ENCODE results near the gene SLC15A1. TPM values are rescaled to one million over a fixed set of nuclear protein-coding genes. Genes with fewer than 3 reads are reported as not detected.
A peak's percentile ranks its signal among the peaks of the same experiment; 100 is the strongest.

The SLC15A1 gene
- total and polyA plus RNA-seq, 4 donors = 0.10 to 0.24 (median 0.13) TPM

DNA sequence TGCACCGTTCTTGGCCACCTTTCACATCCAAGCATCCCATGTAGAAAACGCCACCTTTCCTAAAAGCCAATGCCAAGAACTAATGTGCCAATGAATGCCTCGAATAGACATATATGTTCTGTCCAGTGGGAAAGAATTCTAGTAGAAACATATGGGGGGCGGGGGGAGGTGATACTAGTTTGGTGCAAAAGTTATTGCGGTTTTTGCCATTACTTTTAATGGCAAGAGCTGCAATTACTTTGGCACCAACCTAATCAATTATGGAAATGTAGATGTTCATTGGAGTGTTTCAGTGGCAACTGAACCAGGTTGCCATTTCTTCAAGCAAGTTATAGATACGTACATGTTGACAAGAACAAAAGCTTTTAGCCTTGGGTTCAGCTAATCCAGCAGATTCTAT, 34.6 kb downstream of the SLC15A1 start:
- Histone ChIP-seq H3K9me3 (ENCODE audit: control insufficient read depth, insufficient read depth, low read length) (no peaks in the 10 kb centered on the region), H3K36me3 (ENCODE audit: control insufficient read depth, insufficient read depth, low read length) (no peaks in the 10 kb centered on the region), H3K27me3 (ENCODE audit: control insufficient read depth, insufficient read depth, low read length) (no peaks in the 10 kb centered on the region), H3K4me1 (ENCODE audit: control insufficient read depth, insufficient read depth, low read length) (no peaks in the 10 kb centered on the region), H3K27ac (ENCODE audit: low read depth, low read length) (no peak overlapping the region), H3K4me3 (ENCODE audit: low read depth, low read length) (no peak overlapping the region)
- DNase-seq (ENCODE audit: low read depth in 4 of 6, low spot score in 6 of 6) = no peak
- no CpG with 5 or more reads among the region's 6 CpGs for WGBS (ENCODE audit: insufficient coverage)

DNA sequence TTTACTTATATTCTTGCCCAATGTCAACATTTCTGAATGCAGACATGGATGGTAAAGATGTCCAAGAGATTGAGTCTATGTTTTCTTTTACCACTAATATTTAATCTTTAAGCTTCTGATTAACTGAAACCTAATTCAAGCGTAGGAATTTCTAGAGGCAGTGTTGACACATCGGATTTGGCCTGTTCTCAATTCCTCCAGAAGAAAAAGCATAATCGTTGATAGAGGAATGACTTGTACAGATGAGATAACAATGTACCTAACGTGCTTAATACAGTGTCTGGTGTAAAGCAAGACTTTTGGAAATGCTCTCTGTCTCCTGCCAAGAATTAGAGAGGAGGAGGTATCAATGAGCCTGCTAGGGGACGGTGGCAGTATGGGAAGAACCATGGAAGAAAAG, 35.2 kb downstream of the SLC15A1 start:
- no peaks in the 10 kb centered on the region for H3K36me3 ChIP-seq (ENCODE audit: control insufficient read depth, insufficient read depth, low read length)
- 81% methylated on average over 4 of the region's 5 CpGs for WGBS (ENCODE audit: insufficient coverage)
- H3K27me3 ChIP-seq (ENCODE audit: control insufficient read depth, insufficient read depth, low read length) = no peaks in the 10 kb centered on the region
- H3K27ac ChIP-seq (ENCODE audit: low read depth, low read length) = no peak overlapping the region
- H3K4me3 ChIP-seq (ENCODE audit: low read depth, low read length) = no peak overlapping the region
- H3K4me1 ChIP-seq (ENCODE audit: control insufficient read depth, insufficient read depth, low read length) = no peaks in the 10 kb centered on the region
- no peak for DNase-seq (ENCODE audit: low read depth in 4 of 6, low spot score in 6 of 6)
- H3K9me3 ChIP-seq (ENCODE audit: control insufficient read depth, insufficient read depth, low read length) = no peaks in the 10 kb centered on the region

DNA sequence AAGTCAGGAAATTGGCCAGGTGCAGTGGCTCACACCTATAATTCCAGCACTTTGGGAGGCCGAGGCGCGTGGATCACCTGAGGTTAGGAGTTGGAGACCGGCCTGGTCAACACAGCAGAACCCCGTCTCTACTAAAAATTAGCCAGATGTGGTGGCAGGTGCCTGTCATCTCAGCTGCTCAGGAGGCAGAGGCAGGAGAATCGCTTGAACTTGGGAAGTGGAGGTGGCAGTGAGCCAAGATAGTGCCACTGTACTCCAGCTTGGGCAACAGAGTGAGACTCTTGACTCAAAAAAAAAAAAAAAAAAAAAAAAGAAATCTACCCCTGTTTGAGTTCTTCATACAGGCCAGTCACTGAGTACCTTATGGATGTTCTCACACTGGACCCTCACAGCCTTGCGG, 42.0 kb downstream of the SLC15A1 start:
- Histone ChIP-seq H3K9me3 (ENCODE audit: control insufficient read depth, insufficient read depth, low read length) (no peaks in the 10 kb centered on the region), H3K4me3 (ENCODE audit: low read depth, low read length) (no peak overlapping the region), H3K27me3 (ENCODE audit: control insufficient read depth, insufficient read depth, low read length) (no peaks in the 10 kb centered on the region), H3K27ac (ENCODE audit: low read depth, low read length) (no peak overlapping the region), H3K36me3 (ENCODE audit: control insufficient read depth, insufficient read depth, low read length) (no peaks in the 10 kb centered on the region), H3K4me1 (ENCODE audit: control insufficient read depth, insufficient read depth, low read length) (no peaks in the 10 kb centered on the region)
- WGBS (ENCODE audit: insufficient coverage) = 100% methylated on average over 6 of the region's 7 CpGs
- DNase-seq (ENCODE audit: low read depth in 4 of 6, low spot score in 6 of 6) = no peak

DNA sequence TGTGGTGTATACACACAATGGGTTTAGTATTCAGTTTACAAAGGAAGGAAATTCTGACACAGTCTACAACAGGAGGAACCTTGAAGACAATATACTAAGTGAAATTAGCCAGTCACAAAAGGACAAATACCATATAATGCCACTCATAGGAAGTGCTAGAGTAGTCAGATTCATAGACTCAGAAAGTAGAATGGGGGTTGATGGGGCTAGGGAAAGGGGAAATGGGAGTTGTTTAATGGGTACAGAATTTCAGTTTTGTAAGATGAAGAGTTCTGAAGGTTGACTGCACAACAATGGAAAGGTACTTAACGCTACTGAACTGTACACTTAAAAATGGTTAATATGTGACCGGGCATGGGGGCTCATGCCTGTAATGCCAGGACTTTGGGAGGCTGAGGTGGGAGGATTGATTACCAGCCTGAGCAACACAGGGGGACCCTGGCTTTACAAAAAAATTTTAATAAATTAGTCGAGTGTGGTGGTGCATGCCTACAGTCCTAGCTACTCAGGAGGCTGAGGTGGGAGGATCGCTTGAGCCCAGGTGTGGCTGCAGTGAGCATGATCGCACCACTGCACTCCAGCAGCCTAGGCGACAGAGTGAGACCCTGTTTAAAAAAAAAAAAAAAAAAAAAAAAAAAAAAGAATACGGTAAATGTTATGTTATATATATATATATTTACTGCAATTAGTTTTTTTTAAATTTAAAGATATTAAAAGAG, 45.0 kb downstream of the SLC15A1 start:
- H3K4me3 ChIP-seq (ENCODE audit: low read depth, low read length) = no peak overlapping the region
- no peaks in the 10 kb centered on the region for H3K27me3 ChIP-seq (ENCODE audit: control insufficient read depth, insufficient read depth, low read length)
- 94% methylated on average over 3 of the region's 7 CpGs for WGBS (ENCODE audit: insufficient coverage)
- H3K36me3 ChIP-seq (ENCODE audit: control insufficient read depth, insufficient read depth, low read length) = no peaks in the 10 kb centered on the region
- no peaks in the 10 kb centered on the region for H3K4me1 ChIP-seq (ENCODE audit: control insufficient read depth, insufficient read depth, low read length)
- no peak overlapping the region for H3K27ac ChIP-seq (ENCODE audit: low read depth, low read length)
- no peak for DNase-seq (ENCODE audit: low read depth in 4 of 6, low spot score in 6 of 6)
- no peaks in the 10 kb centered on the region for H3K9me3 ChIP-seq (ENCODE audit: control insufficient read depth, insufficient read depth, low read length)

DNA sequence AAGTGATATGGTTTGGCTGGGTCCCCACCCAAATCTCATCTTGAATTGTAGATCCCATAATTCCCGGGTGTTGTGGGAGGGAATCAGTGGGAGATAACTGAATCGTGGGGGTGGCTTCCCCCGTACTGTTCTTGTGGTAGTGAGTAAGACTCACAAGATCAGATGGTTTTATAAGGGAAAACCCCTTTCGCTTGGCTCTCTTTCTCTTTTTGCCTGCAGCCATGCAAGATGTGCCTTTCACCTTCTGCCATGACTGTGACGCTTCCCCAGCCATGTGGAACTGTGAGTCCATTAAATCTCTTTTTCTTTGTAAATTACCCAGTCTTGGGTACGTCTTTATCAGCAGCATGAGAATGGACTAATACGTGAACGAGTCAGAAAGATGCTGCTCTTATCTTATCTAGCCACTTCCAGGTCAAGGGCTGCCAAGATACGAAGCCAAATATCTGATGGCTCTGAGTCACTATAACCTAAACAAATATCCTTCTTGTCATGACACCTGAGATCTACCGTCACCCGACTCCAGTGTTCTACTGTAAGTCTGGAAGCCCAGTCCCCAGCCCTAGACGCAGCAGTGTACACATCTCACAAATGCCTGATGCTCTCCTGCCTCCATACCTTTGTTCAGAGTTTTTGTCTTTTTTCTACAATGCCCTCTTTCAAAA, 45.9 kb downstream of the SLC15A1 start:
- 89% methylated on average over 11 of the region's 12 CpGs for WGBS (ENCODE audit: insufficient coverage)
- H3K4me1 ChIP-seq (ENCODE audit: control insufficient read depth, insufficient read depth, low read length) = no peaks in the 10 kb centered on the region
- H3K9me3 ChIP-seq (ENCODE audit: control insufficient read depth, insufficient read depth, low read length) = no peaks in the 10 kb centered on the region
- no peaks in the 10 kb centered on the region for H3K27me3 ChIP-seq (ENCODE audit: control insufficient read depth, insufficient read depth, low read length)
- H3K36me3 ChIP-seq (ENCODE audit: control insufficient read depth, insufficient read depth, low read length) = no peaks in the 10 kb centered on the region
- H3K27ac ChIP-seq (ENCODE audit: low read depth, low read length) = no peak overlapping the region
- no peak overlapping the region for H3K4me3 ChIP-seq (ENCODE audit: low read depth, low read length)
- DNase-seq (ENCODE audit: low read depth in 4 of 6, low spot score in 6 of 6) = no peak

DNA sequence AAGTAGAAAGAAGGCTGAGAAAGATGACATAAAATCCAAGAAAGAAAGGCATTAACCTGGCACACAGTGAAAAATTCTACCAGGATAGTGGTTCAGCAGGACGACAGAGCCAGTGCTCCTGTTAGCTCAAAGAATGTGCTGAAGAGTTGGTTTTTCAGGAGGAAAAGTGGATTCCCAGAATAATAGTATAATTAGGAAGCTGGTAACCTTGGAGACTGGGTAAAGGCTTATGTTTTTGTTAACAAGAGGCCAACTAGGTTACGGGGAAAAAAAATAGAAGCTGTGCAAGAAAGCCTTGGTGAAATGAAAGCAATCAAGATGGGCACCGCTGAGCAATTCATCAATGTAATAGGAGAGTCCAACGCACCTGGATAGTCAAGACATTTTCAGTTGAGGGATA, 54.7 kb downstream of the SLC15A1 start:
- H3K36me3 ChIP-seq (ENCODE audit: control insufficient read depth, insufficient read depth, low read length) = no peaks in the 10 kb centered on the region
- H3K9me3 ChIP-seq (ENCODE audit: control insufficient read depth, insufficient read depth, low read length) = no peaks in the 10 kb centered on the region
- H3K27me3 ChIP-seq (ENCODE audit: control insufficient read depth, insufficient read depth, low read length) = no peaks in the 10 kb centered on the region
- H3K27ac ChIP-seq (ENCODE audit: low read depth, low read length) = no peak overlapping the region
- 13% methylated on average over 2 of the region's 4 CpGs for WGBS (ENCODE audit: insufficient coverage)
- peak in 2 of 6 donors; percentile 52 to 64 for DNase-seq (ENCODE audit: low read depth in 4 of 6, low spot score in 6 of 6)
- H3K4me1 ChIP-seq (ENCODE audit: control insufficient read depth, insufficient read depth, low read length) = no peaks in the 10 kb centered on the region
- no peak overlapping the region for H3K4me3 ChIP-seq (ENCODE audit: low read depth, low read length)

DNA sequence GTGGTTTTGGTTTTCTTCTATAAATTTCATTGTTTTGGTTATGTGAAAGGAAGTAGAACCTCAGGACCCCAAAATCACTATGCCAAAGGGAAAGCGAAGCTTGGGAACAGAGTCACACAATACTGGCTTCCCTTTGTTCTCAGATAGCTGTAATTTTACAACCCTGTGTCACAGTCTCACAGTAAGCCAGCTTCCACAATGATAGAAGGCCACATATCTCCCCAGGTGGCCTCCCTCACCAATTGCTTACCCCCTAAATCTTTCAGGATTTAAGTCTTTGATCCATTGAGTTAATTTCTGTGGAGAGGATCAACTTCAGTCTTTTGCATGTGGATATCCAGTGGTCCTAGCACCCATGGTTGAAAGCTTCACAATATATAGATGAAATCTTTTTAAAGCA, 58.7 kb downstream of the SLC15A1 start:
- WGBS (ENCODE audit: insufficient coverage) = no CpG with 5 or more reads among the region's 1 CpG
- H3K36me3 ChIP-seq (ENCODE audit: control insufficient read depth, insufficient read depth, low read length) = no peaks in the 10 kb centered on the region
- no peaks in the 10 kb centered on the region for H3K4me1 ChIP-seq (ENCODE audit: control insufficient read depth, insufficient read depth, low read length)
- no peak overlapping the region for H3K27ac ChIP-seq (ENCODE audit: low read depth, low read length)
- no peak for DNase-seq (ENCODE audit: low read depth in 4 of 6, low spot score in 6 of 6)
- H3K9me3 ChIP-seq (ENCODE audit: control insufficient read depth, insufficient read depth, low read length) = no peaks in the 10 kb centered on the region
- H3K4me3 ChIP-seq (ENCODE audit: low read depth, low read length) = no peak overlapping the region
- H3K27me3 ChIP-seq (ENCODE audit: control insufficient read depth, insufficient read depth, low read length) = no peaks in the 10 kb centered on the region

DNA sequence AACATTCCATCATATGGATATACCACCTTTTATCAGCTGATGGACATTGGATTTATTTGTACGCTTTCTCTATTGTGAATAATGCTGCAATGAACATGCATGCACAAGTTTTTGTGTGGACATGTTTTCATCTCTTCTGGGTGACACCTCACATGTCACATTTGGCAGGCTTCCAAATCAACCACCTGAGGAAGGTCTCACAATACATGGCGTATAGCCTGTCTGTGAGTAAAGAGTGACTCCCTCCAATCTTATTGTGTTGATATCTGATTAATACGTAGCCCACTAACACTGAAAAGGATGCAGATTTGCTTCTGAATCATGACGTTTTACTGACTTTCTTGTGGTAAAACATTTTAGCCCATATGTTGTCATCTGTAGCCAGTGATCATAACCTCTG, 61.1 kb downstream of the SLC15A1 start:
- no peaks in the 10 kb centered on the region for H3K4me1 ChIP-seq (ENCODE audit: control insufficient read depth, insufficient read depth, low read length)
- H3K4me3 ChIP-seq (ENCODE audit: low read depth, low read length) = no peak overlapping the region
- WGBS (ENCODE audit: insufficient coverage) = 83% methylated on average over 1 of the region's 4 CpGs
- H3K27me3 ChIP-seq (ENCODE audit: control insufficient read depth, insufficient read depth, low read length) = no peaks in the 10 kb centered on the region
- DNase-seq (ENCODE audit: low read depth in 4 of 6, low spot score in 6 of 6) = no peak
- H3K9me3 ChIP-seq (ENCODE audit: control insufficient read depth, insufficient read depth, low read length) = no peaks in the 10 kb centered on the region
- H3K27ac ChIP-seq (ENCODE audit: low read depth, low read length) = no peak overlapping the region
- no peaks in the 10 kb centered on the region for H3K36me3 ChIP-seq (ENCODE audit: control insufficient read depth, insufficient read depth, low read length)

DNA sequence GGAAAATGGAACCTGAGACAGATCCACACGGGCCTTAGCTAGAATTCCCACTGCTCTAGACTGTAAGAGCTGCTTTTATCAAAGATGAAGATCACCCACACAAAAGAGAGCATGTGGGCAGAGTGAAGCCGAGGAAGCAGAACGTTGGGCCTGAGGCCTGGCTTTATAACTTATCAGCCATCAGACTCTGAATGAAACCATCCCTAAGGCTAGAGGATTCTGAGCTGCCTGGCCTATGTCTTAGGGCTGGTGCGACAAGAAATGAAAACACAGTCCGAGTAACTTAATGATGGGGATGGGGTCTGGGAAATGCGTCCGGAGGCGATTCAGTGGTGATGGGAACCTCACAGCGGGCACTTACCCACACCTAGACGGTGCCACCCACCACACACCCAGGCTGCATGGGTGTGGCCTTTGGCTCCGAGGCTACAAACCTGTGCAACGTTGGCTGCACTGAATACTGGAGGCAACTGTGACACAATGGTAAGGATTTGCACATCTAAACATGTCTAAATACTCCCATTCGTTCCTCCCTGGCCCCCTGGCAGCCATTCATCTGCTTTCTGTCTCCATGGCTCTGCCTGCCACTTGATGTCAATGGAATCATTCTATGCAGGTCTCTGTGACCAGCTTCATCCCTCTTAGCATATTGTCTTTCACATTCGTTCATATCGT, 62.0 kb downstream of the SLC15A1 start:
- Histone ChIP-seq H3K9me3 (ENCODE audit: control insufficient read depth, insufficient read depth, low read length) (no peaks in the 10 kb centered on the region), H3K27ac (ENCODE audit: low read depth, low read length) (no peak overlapping the region), H3K4me3 (ENCODE audit: low read depth, low read length) (no peak overlapping the region), H3K27me3 (ENCODE audit: control insufficient read depth, insufficient read depth, low read length) (no peaks in the 10 kb centered on the region), H3K4me1 (ENCODE audit: control insufficient read depth, insufficient read depth, low read length) (no peaks in the 10 kb centered on the region), H3K36me3 (ENCODE audit: control insufficient read depth, insufficient read depth, low read length) (no peaks in the 10 kb centered on the region)
- 46% methylated on average over 6 of the region's 15 CpGs for whole genome bisulfite sequencing (ENCODE audit: insufficient coverage)
- DNase-seq (ENCODE audit: low read depth in 4 of 6, low spot score in 6 of 6) = no peak

Data from spinal cord (tissue), 10 donors.